ENCODE measurements around the gene PHB1.

The PHB1 gene

DNA sequence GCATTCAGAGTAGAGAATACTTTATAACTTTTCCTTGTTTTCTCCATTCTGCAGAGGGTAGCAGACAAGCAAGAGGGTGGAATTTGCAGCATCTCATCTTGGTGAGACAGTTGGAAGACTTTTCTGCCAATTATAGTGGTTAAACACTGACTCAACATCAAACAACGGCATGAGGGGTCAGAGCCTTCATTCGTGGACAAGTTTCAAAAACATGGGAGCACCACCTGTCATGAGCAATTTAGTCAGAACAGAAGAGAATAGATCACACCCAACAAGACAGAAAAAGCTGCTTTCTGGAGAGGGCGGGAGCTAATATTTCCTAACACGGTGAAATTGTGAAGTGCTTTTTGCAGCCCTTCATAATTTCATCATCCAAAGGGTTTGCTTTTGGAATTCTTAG is 34.8 kb downstream of the PHB1 start:
- Histone ChIP-seq H3K4me1 (peaks cover 0 to 5% (median 0%) of the 10 kb centered on the region in 4 donors), H3K4me3 (no peak overlapping the region), H3K36me3 (no peaks in the 10 kb centered on the region), H3K27ac (no peak overlapping the region), H3K27me3 (peaks cover 0 to 7% of the 10 kb centered on the region in 2 donors), H3K9me3 (no peaks in the 10 kb centered on the region)
- intact Hi-C loops (cut with DNase I; ENCODE audit: low total_unique reads) = no loop called here
- no peak for DNase-seq
- TF ChIP-seq, protein P1, sequence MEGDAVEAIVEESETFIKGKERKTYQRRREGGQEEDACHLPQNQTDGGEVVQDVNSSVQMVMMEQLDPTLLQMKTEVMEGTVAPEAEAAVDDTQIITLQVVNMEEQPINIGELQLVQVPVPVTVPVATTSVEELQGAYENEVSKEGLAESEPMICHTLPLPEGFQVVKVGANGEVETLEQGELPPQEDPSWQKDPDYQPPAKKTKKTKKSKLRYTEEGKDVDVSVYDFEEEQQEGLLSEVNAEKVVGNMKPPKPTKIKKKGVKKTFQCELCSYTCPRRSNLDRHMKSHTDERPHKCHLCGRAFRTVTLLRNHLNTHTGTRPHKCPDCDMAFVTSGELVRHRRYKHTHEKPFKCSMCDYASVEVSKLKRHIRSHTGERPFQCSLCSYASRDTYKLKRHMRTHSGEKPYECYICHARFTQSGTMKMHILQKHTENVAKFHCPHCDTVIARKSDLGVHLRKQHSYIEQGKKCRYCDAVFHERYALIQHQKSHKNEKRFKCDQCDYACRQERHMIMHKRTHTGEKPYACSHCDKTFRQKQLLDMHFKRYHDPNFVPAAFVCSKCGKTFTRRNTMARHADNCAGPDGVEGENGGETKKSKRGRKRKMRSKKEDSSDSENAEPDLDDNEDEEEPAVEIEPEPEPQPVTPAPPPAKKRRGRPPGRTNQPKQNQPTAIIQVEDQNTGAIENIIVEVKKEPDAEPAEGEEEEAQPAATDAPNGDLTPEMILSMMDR (IDR thresholded peaks at IDR 0.05) = no peak

- H3K4me3 ChIP-seq = no peak overlapping the region
- peaks cover 0 to under 1% of the 10 kb centered on the region in 2 donors for H3K27me3 ChIP-seq
- no peaks in the 10 kb centered on the region for H3K36me3 ChIP-seq
- H3K9me3 ChIP-seq = no peaks in the 10 kb centered on the region
- peaks cover 0 to 5% (median 0%) of the 10 kb centered on the region in 4 donors for H3K4me1 ChIP-seq
- H3K27ac ChIP-seq = no peak overlapping the region
- TF ChIP-seq, protein P1 (IDR thresholded peaks at IDR 0.05) = no peak
- DNase-seq = no peak
- intact Hi-C loops (cut with DNase I; ENCODE audit: low total_unique reads) = no loop called here
These were observed 36.4 kb downstream of the PHB1 start for GRCh38 chr17:49378311-49378710.

DNA sequence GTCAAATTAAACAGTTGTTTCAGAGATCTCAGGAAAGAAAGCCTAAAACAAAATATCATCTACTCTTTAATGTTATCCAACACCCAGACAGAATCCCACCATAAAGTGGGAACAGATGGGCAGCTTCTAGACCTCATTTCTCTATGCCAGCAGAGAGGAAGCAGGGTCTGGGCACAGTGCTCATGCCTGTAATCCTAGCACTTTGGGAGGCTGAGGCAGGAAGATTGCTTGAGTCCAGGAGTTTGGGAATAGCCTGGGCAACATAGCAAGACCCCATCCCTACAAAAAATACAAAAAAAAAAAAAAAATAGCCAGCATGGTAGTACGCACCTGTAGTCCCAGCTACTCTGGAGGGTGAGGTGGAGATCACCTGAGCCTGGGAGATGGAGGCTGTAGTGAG is 39.1 kb downstream of the PHB1 start:
- Histone ChIP-seq H3K4me3 (no peak overlapping the region), H3K9me3 (no peaks in the 10 kb centered on the region), H3K4me1 (no peaks in the 10 kb centered on the region), H3K27ac (no peak overlapping the region), H3K36me3 (no peaks in the 10 kb centered on the region), H3K27me3 (no peaks in the 10 kb centered on the region)
- TF ChIP-seq, protein P1 (IDR thresholded peaks at IDR 0.05) = no peak
- no peak for DNase-seq
- intact Hi-C loops (cut with DNase I; ENCODE audit: low total_unique reads) = no loop called here

DNA sequence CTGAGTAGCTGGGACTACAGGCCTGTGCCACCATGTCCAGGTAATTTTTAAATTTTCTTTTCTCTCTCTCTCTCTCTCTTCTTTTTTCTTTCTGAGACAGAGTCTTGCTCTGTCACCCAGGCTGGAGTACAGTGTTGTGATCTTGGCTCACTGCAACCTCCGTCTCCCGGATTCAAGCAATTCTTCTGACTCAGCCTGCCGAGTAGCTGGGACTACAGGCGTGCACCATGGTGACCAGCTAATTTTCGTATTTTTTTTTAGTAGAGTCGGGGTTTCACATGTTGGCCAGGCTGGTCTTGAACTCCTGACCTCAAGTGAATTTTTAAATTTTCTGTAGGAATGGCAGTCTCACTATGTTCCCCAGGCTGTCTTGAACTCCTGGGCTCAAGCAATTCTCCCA is 41.6 kb downstream of the PHB1 start:
- Histone ChIP-seq H3K9me3 (no peaks in the 10 kb centered on the region), H3K4me1 (no peaks in the 10 kb centered on the region), H3K4me3 (no peak overlapping the region), H3K27me3 (no peaks in the 10 kb centered on the region), H3K36me3 (no peaks in the 10 kb centered on the region), H3K27ac (no peak overlapping the region)
- TF ChIP-seq, protein P1 (IDR thresholded peaks at IDR 0.05) = no peak
- DNase-seq = no peak
- intact Hi-C loops (cut with DNase I; ENCODE audit: low total_unique reads) = no loop called here

- Histone ChIP-seq H3K4me3 (no peak overlapping the region), H3K4me1 (no peaks in the 10 kb centered on the region), H3K36me3 (no peaks in the 10 kb centered on the region), H3K9me3 (no peaks in the 10 kb centered on the region), H3K27ac (no peak overlapping the region), H3K27me3 (no peaks in the 10 kb centered on the region)
- DNase-seq = no peak
- TF ChIP-seq, protein P1 (IDR thresholded peaks at IDR 0.05) = no peak
- intact Hi-C loops (cut with DNase I; ENCODE audit: low total_unique reads) = no loop called here
These were observed 42.3 kb downstream of the PHB1 start for GRCh38 chr17:49372425-49372824.
